Measurements from ENCODE around the gene TMEM238.
"Not testable (repeated sequence)": the region's sequence is repeated elsewhere in the genome, so short reads cannot be mapped to it uniquely, and the experiment has no call there.

Gene TMEM238

GRCh38 chr19:55405638-55406037 lies 21.5 kb upstream of the TMEM238 start:
- DNase-seq = no peak

- DNase-seq = no peak
Observed at GRCh38 chr19:55402509-55402908, 18.4 kb upstream of the TMEM238 start.

- DNase-seq = not testable (repeated sequence)
Observed at GRCh38 chr19:55401390-55401789, 17.3 kb upstream of the TMEM238 start.

GRCh38 chr19:55400281-55401087 lies 16.4 kb upstream of the TMEM238 start:
- DNase-seq = no peak

GRCh38 chr19:55398200-55398925 lies 14.3 kb upstream of the TMEM238 start:
- DNase-seq = no peak

GRCh38 chr19:55392820-55393761 lies 9.0 kb upstream of the TMEM238 start:
- DNase-seq = no peak

- no peak for DNase-seq
Observed at GRCh38 chr19:55391702-55392615, 7.9 kb upstream of the TMEM238 start.

GRCh38 chr19:55391191-55391670 lies 7.1 kb upstream of the TMEM238 start:
- DNase-seq = no peak

- no peak for DNase-seq
Observed at GRCh38 chr19:55390461-55390880, 6.4 kb upstream of the TMEM238 start.

GRCh38 chr19:55389386-55390317 lies 5.6 kb upstream of the TMEM238 start:
- DNase-seq = no peak

- DNase-seq = no peak
Observed at GRCh38 chr19:55387736-55388497, 3.8 kb upstream of the TMEM238 start.

GRCh38 chr19:55386493-55386971 lies 2.4 kb upstream of the TMEM238 start:
- no peak for DNase-seq

GRCh38 chr19:55385724-55386492 lies 1.8 kb upstream of the TMEM238 start, which contains the start of gene RPL28:
Gene RPL28 (plus strand): TSS chr19:55385932. CDS start chr19:55386358, 426 bp downstream.
- no peak for DNase-seq

GRCh38 chr19:55384920-55385723 lies 1.0 kb upstream of the TMEM238 start:
- DNase-seq = peak; percentile 99

GRCh38 chr19:55383279-55384130 lies 587 bp downstream of the TMEM238 start:
- DNase-seq = peak; percentile 82

- DNase-seq = no peak
Observed at GRCh38 chr19:55382522-55383054, 1.5 kb downstream of the TMEM238 start.
